Measurements from ENCODE around the gene UTP20.

GRCh38 chr12:101267111-101267510 lies 12.8 kb upstream of the UTP20 start:
- no peak for TF ChIP-seq CTCF (optimal IDR thresholded peaks at IDR 0.05 in 1 of 3, IDR thresholded peaks at IDR 0.05 in 1 of 3, conservative IDR thresholded peaks at IDR 0.05 in 1 of 3; ENCODE audit: extremely low read depth in 1 of 3, insufficient read depth in 2 of 3, low read length in 3 of 3)
- TF ChIP-seq EZH2 (IDR thresholded peaks at IDR 0.05; ENCODE audit: low read length) = no peak

Data from keratinocyte (primary cell).